NCI-H446 (cell line): ENCODE data around the gene CCDC146.
"Not testable (repeated sequence)": the region's sequence is repeated elsewhere in the genome, so short reads cannot be mapped to it uniquely, and the experiment has no call there.

Experiments
- DNase-seq, 2 experiments: peaks; one replicate each; lab custom pipeline; 2025; lab: John Stamatoyannopoulos, UW

CCDC146 gene

GRCh38 chr7:77329466-77330168 is 207.2 kb downstream of the CCDC146 start:
- no peak for DNase-seq

DNA sequence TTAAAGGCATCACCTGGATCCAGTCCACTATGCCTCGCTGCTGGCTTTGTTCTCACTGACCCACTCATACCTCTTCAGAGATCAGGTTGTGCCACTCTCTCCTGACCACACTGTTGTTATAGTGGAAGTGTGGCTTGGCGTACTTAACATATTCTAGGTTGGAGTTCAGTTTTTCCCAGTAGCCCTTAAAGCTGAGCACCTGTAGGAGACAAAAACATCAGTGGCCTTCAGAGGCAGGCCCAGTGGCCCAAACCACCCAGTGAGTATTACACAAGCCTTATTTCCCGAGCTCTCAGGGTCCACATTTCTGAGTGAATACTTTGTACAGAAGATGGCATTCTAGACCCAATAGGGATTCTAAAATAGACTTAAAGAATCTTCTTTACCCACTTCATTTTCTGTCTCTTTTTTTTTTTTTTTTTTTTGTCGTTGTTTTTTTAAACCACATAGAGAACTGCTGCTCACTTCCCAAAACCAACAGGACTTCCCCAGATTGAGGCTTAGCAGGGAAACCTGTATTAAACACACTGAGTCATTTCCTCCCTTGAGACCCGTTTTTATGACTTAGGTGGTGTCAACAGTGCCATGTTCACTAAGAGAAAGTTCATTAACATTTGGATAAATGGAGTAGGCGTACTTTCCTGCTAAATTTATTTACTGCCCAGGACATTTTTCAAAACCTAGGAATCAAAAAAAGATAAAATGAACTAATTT is 207.9 kb downstream of the CCDC146 start:
- no peak for DNase-seq

DNA sequence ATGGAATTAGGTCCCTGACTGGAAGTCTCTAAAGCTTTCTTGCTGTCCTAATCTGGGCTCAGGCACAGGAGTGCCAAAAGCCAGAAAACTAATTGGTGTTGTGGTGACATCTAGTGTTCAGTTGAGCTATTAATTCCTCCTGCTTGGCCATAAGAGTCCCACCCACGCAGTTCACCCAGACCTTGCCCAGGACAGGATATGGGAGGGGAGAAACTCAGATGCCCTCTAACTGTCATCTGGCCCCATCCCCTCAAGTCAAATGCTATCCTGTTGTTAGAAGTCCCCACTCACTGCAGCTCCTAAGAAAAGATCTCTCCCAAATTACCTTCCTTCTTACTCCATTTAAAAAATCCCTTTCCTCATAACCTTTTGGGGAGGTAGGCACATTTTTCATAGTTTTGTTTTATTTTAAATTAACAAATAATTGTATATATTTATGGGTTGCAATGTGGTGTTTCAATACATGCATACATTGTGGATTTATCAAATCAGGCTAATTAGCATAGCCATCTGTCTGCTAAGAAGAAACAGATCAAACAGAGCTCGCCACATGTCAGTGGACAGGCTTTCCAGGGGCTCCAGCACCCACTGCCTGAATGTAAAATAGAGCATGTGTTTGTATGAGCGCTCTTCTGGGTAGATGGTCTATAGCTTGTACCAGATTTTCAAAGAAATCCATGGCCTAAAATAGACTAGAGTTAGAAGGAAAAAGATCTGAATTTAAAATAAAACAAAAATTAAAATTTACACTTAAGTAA is 209.7 kb downstream of the CCDC146 start:
- DNase-seq, result peak; percentile 31 to 60

GRCh38 chr7:77334039-77334438 is 211.6 kb downstream of the CCDC146 start:
- DNase-seq, result not testable (repeated sequence)

- DNase-seq, result peak; percentile 7 to 44
Measured at GRCh38 chr7:77335581-77335980, 213.2 kb downstream of the CCDC146 start.

GRCh38 chr7:77337456-77337990 is 215.1 kb downstream of the CCDC146 start:
- no peak for DNase-seq

DNA sequence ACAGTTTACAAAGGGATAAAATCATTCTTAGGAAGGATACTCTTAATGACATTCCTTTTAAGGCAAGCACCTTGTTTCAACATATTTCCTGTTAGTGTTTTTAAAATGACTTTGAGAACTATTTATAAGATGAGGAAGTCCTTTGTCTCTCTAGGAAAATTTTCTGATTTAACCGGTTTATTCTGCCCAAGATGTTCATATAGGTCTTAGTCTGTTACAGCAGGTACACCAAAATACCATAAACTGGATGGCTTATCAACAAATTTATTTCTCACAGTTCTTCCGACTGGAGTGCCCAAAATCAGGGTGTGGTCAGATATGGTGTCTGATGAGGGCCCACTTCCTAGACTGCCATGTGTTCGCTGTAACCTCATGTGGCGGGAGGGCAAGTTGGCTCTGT is 215.8 kb downstream of the CCDC146 start:
- DNase-seq, result no peak

DNA sequence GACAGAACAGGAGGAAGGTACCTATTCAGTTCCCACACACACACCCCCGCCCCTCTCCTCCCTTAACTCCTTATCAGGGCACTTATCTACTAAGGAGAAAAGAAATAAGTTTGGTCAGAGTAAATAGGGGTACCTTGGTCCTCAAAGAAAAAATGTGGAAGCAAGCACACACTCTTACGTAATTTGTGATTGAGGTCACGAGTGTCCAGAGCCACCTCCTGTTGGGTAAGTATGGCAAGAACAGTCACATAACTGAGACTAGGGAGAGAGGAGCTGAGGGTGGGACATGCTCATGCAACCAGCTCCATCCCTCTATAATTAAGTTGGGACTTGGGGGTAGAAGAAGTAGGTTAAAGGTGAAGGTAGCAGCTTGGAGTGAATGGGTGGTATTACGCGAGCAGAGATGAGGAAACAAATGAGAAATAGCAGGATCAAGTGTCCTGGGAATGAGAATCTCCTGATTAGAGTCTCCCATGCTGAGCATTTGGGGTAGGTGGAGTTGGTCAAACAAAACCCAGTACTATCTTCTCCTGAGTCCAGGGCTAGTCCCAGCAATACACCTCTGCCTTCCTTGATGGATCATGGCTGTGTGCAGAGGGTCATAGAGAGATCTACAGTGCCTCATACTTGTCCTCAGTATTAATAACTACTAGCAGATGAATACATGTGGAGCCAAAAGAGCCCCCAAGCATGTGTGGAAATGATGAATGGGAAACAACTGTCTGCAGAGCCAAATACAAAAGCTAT is 216.6 kb downstream of the CCDC146 start:
- no peak for DNase-seq

DNA sequence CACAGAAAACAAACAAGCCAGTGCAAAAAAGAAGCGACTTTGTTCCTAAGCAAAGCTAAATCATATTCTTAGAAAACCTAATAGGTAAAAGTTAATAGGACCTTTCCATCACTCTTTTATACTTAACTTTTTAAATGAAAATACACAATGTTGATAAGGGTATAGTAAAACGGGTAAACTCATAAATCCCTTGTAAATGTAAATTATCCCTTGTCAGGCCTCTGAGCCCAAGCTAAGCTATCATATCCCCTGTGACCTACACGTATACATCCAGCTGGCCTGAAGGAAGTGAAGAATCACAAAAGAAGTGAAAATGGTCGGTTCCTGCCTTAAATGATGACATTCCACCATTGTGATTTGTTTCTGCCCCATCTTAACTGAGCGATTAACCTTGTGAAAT is 217.3 kb downstream of the CCDC146 start:
- DNase-seq, result no peak
